Ovary (tissue), 9 donors: ENCODE data around the gene RNF11. TPM values are rescaled to one million over a fixed set of nuclear protein-coding genes. Genes with fewer than 3 reads are reported as not detected.

ENCODE experiments used
- DNase-seq, 5 donors: peaks; one replicate each; pipeline ENCODE4 v3.0.0-alpha.2; 2019 to 2020
- H3K27ac ChIP-seq, 2 donors: fragments of 200-600 bp; one replicate each; pipeline versions ENCODE4 v1.5.1 to v1.8.0; 2019 to 2022
- H3K27me3 ChIP-seq: fragments of 200-600 bp; one replicate; pipeline ENCODE4 v1.8.0; 2022
- H3K36me3 ChIP-seq: fragments of 200-600 bp; sonication (generic); one replicate; pipeline ENCODE4 v1.5.1; 2019
- H3K4me1 ChIP-seq: one replicate; pipeline ENCODE4 v1.8.1; 2013; ENCODE audit warnings: mild to moderate bottlenecking, moderate library complexity; ENCODE audit not compliant: insufficient read depth
- H3K4me3 ChIP-seq: fragments of 200-600 bp; sonication (generic); one replicate; pipeline ENCODE4 v1.5.1; 2017
- H3K9me3 ChIP-seq, 2 donors: fragments of 200-600 bp in 1 of 2; sonication (generic) in 1 of 2; one replicate each; pipeline versions ENCODE4 v1.5.1 to v1.8.1; 2013 to 2019; ENCODE audit warnings: mild to moderate bottlenecking in 1 of 2, moderate library complexity in 1 of 2
- CTCF ChIP-seq, 3 donors: fragments of 450-650 bp in 2 of 3; fragments of 200-600 bp in 1 of 3; IDR thresholded peaks; one replicate each; pipeline versions ENCODE4 v1.5.1 to v1.8.0; 2016 to 2022; ENCODE audit warnings: antibody characterized with exemption in 3 of 3, mild to moderate bottlenecking in 1 of 3
- EP300 ChIP-seq: sonication (generic); formaldehyde crosslinking; IDR thresholded peaks from one replicate; pipeline ENCODE4 v1.6.1; 2017; ENCODE audit warnings: antibody characterized with exemption
- POLR2A ChIP-seq: fragments of 450-650 bp; IDR thresholded peaks from one replicate; pipeline ENCODE4 v1.6.1; 2017; ENCODE audit warnings: antibody characterized with exemption, mild to moderate bottlenecking, moderate library complexity
- WGBS, 3 donors: extraction: QIAGEN DNeasy Blood & Tissue Kit in 1 of 3; methylation state at CpG; one replicate each; pipeline versions ENCODE4 v1.1.5 to v1.1.7; 2013 to 2017; 5-methylcytosine and 5-hydroxymethylcytosine counted together
- intact Hi-C, 4 donors: fragments of 100-400 bp; cut with DNase I; formaldehyde crosslinking; loops; one replicate each; pipeline versions ENCODE4 v1.11.0 to v1.15.1; 2022 to 2023
- polyA plus RNA-seq, 2 donors: library from polyadenylated mRNA; stranded (reverse); fragments of 200-250 nt in 1 of 2; fragments of 350-450 nt in 1 of 2; fragmentation: Illumina TruSeq in 1 of 2; extraction: RNeasy Lipid Tissue Mini Kit (QIAGEN cat#74804) in 1 of 2; gene quantifications; one replicate each; pipeline ENCODE4 v1.2.3, GENCODE V29; 2013 to 2014
- total RNA-seq, 7 donors: library from RNA; depleted of rRNA in 2 of 7; stranded (reverse); fragments of >200 nt in 2 of 7; fragmentation: NEBNext Ultra II Directional in 3 of 7; extraction: Animal tissue kit (Norgen Biotek cat#: 25700) in 3 of 7; gene quantifications; one replicate each; pipeline versions ENCODE4 v1.1.0 to v1.2.4, GENCODE V29; 2016 to 2023
- donor health status: DM: no; HTN: no; CAD: no; lungs with moderate emphysema.
- donor health status: DM: no; HTN: no; CAD: no.
- donor health status: Bipolar disorder and iron deficiency.
- donor health status: DM: yes; HTN: yes; CAD: no.
- donor health status: DM: no; HTN: no; CAD: no.
- donor health status: DM: yes; HTN: yes; CAD: no.

The RNF11 gene
- total and polyA plus RNA-seq, 9 donors: 108 to 209 (median 126) TPM

- Histone ChIP-seq H3K27me3 (no peaks in the 10 kb centered on the region), H3K4me1 (no peaks in the 10 kb centered on the region), H3K36me3 (no peaks in the 10 kb centered on the region), H3K9me3 (no peaks in the 10 kb centered on the region), H3K4me3 (no peak overlapping the region), H3K27ac (no peak overlapping the region)
- TF ChIP-seq CTCF (IDR thresholded peaks at IDR 0.05): no peak
- TF ChIP-seq POLR2A: no peak
- TF ChIP-seq EP300: no peak
- 82 to 87% (median 87%) methylated on average over 4 of the region's 4 CpGs for WGBS, 3 donors
- no peak for DNase-seq
- intact Hi-C loops: no loop called here
Measured at GRCh38 chr1:51322417-51323101, 86.5 kb downstream of the RNF11 start.

Other genes with a start within 250 kb of the RNF11 start
- not detected for gene C1orf185, start 134.0 kb upstream of the RNF11 start, total RNA-seq
- gene C1orf185, start 134.0 kb upstream of the RNF11 start, polyA plus RNA-seq: not detected
- gene TTC39A, start 94.3 kb downstream of the RNF11 start, total RNA-seq: 10 to 100 TPM in 1 of 7 donors, 1 to 10 TPM in 1, under 1 TPM in 5; 0.28 to 10.7 (median 0.62) TPM
- gene TTC39A, start 94.3 kb downstream of the RNF11 start, polyA plus RNA-seq: 1 to 10 TPM in 1 of 2 donors, under 1 TPM in 1; 0.47 to 1.2 TPM